GM12891 (cell line): Measurements from ENCODE around the gene CCDC8.
"Not testable (repeated sequence)": the region's sequence is repeated elsewhere in the genome, so short reads cannot be mapped to it uniquely, and the experiment has no call there.

Source experiments
- DNase-seq: peaks from one replicate; pipeline ENCODE4 v3.0.0; 2011; ENCODE audit warnings: low spot score; ENCODE audit not compliant: insufficient read length
- FAIRE-seq: peaks from 2 replicates; lab custom pipeline; 2011; peaks lifted over from hg19 to GRCh38; lab: Jason Lieb, UNC
- PAX5 ChIP-seq: IDR thresholded peaks from 2 replicates; pipeline ENCODE4 v1.6.1; 2011; ENCODE audit warnings: low read length, moderate library complexity, mild to moderate bottlenecking; ENCODE audit not compliant: insufficient read depth, severe bottlenecking
- POLR2A ChIP-seq: IDR thresholded peaks from 2 replicates; pipeline ENCODE4 v1.6.1; 2011; ENCODE audit warnings: low read depth, low read length, control low read depth
- POLR2AphosphoS5 ChIP-seq: IDR thresholded peaks from 2 replicates; pipeline ENCODE4 v1.6.1; 2011; ENCODE audit warnings: low read depth, low read length, control low read depth
- POU2F2 ChIP-seq: IDR thresholded peaks from 2 replicates; pipeline ENCODE4 v1.6.1; 2011; ENCODE audit warnings: low read depth, mild to moderate bottlenecking, control low read depth, low read length, moderate library complexity
- SPI1 ChIP-seq: IDR thresholded peaks from 2 replicates; pipeline ENCODE4 v1.6.1; 2011; ENCODE audit warnings: low read depth, low read length, control low read depth
- TAF1 ChIP-seq: IDR thresholded peaks from 2 replicates; pipeline ENCODE4 v1.6.1; 2011; ENCODE audit warnings: low read depth, low read length, control low read depth

The CCDC8 gene

DNA sequence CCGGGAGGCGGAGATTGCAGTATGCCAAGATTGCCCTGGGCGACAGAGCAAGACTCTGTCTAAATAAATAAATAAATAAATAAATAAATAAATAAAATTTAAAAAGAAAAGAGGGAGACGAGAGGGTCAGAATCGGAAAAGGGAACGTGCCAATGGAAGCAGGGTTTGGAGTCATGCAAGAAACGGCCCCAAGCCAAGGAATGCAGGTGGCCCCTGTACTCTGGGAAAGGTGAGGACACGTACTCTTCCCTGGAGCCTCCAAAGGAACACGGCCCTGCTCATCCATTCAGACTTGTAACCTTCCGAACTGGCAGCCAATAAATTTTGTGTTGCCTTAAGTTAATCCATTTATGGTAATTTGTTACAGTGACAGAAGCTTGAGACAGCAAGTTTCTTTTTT, 35.2 kb upstream of the CCDC8 start:
- TF ChIP-seq SPI1 (no peak), POLR2AphosphoS5 (no peak), POLR2A (no peak), PAX5 (no peak), POU2F2 (no peak), TAF1 (no peak)
- FAIRE-seq, result no peak
- no peak for DNase-seq

DNA sequence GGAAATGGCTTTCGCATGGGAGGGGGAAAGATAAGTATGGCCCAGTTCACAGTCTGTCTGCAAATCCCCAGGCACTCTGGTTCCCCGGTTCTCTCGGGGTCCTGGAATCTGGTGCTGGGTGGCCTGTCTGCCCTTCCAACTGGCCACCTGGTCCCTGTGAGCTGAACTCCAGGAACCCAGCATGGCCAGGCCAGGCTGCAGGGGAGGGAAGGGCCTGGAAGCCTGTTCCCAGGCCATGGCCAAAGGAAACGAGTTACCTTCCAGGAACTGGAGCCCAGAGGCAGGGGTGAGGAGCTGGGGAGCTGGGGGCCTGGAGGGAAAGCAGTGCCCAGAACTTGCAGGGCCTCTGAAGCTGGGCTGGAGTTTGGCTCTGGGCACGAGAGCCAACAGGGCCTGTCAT, 34.5 kb upstream of the CCDC8 start:
- DNase-seq (no peak), FAIRE-seq (no peak)
- no peak for TF ChIP-seq POU2F2
- no peak for TF ChIP-seq TAF1
- TF ChIP-seq PAX5, result no peak
- no peak for TF ChIP-seq SPI1
- TF ChIP-seq POLR2A, result no peak
- no peak for TF ChIP-seq POLR2AphosphoS5

DNA sequence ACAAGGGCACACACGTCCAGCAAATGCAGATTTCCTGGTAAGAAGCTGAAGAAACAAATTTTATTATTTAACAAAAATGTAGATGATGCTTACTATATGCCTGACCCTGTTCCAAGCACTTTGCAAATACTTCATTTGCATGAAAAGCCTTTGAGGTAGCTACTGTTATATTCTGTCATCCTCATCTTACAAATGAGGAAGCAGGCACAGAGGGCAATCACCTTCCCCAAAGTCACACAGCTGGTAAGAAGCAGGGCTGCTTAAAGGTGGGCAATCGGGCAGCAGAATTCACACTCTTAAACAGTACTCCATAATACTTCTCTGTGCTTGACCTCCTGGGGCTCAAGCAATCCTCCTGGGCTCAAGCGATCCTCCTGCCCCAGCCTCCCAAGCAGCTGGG, 33.6 kb upstream of the CCDC8 start:
- no peak for FAIRE-seq

DNA sequence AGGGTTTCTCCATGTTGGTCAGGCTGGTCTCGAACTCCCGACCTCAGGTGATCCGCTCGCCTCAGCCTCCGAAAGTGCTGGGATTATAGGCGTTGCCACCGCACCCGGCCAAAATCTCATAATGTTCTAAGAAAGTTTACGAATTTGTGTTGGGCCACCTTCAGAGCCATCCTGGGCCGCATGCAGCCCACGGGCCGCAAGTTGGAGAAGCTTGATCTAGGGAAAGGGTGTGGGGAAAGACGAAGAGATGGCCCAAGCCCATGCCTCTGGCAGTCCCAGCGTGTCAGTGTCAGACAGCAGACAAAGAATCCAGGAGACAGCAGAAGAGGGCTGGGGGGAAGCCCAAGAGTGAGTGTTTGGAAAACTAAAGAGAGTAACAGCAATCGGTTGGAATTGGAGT, 32.7 kb upstream of the CCDC8 start:
- TF ChIP-seq POLR2A (no peak), POU2F2 (no peak), SPI1 (no peak)
- FAIRE-seq, result no peak
- DNase-seq, result no peak

More for the DNA sequence above, 33.6 kb upstream of the CCDC8 start:
- no peak for DNase-seq
- TF ChIP-seq TAF1 (no peak), SPI1 (no peak), POLR2A (no peak), POLR2AphosphoS5 (no peak), PAX5 (no peak), POU2F2 (no peak)

DNA sequence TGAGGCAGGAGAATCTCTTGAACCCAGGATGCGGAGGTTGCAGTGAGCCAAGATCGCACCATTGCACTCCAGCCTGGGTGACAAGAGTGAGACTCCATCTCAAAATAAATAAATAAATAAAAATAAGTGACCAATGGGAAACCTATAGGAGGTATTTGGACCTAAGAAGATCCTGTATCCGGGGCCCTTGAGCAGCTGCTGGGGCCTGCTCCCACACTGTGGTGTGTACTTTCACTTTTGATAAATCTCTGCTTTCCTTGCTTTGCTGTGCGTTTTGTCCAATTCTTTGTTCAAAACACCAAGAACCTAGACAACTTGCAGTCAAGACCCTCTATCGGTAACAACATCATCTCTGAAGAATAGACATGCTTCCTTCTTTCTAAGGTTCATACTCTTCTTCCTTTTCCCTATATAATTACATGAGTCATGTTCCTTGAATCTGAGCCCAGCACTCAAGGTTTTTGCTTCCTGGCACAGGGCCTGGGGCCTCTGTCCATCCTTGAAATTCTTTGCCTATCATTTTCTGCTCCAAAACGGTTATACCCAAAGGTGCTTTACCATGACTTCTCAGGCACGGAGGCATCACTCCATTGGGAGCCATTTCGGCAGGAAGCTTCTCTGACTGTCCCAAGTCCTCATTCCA, 29.6 kb upstream of the CCDC8 start:
- DNase-seq, result no peak
- TF ChIP-seq PAX5 (no peak), SPI1 (no peak), POLR2A (no peak), POU2F2 (no peak), POLR2AphosphoS5 (no peak)
- no peak for FAIRE-seq

DNA sequence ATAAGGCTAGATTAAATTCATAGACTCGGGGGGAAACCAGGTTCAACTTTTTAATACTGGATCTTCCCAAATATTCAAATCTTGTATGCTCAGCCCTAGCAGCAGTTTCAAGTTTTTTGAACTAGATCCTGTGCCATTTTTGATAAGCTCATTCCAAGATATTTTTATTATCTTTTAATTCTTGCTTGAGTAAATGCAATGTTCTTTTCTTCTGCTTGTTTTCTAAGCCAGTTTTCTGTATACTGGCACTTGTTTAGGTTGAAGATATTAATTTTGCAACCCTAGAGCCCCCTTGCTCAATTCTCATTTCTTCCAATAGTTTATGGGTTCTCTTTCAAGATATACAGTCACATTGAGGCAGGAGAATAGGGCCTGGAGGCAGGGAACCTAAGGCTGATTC, 28.5 kb upstream of the CCDC8 start:
- TF ChIP-seq PAX5 (no peak), SPI1 (no peak), TAF1 (no peak), POU2F2 (no peak), POLR2A (no peak), POLR2AphosphoS5 (no peak)
- DNase-seq, result no peak
- FAIRE-seq, result no peak

DNA sequence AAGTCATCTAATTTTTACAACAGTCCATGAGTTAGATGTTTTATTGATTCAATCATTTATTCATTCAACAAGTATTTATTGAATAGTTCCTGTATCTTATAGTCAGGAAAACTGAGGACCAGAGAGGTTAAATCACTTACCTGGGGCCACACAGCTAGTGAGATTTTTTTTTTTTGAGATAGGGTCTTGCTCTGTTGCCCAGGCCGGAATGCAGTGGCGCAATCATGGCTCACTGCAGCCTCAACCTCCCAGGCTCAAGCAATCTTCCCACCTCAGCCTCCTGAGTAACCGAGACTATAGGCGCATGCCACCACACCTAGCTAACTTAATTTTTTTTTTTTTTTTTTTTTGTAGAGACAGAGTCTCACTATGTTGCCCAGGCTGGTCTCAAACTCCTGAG, 22.3 kb upstream of the CCDC8 start:
- not testable (repeated sequence) for FAIRE-seq, DNase-seq

DNA sequence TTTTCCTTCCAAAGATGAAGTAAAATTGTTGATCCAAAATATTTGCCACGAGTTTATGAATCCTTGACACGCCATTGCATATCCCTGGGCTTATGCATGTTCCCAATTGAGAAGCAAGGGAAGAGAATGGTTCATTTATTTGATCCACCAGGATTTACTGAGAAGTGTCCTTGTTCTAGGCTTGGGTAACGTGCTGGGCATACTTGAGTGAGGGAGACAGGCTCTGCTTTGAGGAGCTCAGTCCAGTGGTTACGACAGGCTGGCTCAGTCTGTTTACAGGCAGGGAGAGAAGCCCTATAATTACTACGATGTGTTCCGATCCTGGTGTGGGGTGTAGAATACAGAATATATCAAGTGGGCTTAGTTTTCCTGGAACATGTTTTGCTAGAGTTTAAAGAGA, 21.6 kb upstream of the CCDC8 start:
- TF ChIP-seq PAX5 (no peak), POU2F2 (no peak), TAF1 (no peak), SPI1 (no peak), POLR2A (no peak), POLR2AphosphoS5 (no peak)
- DNase-seq (no peak), FAIRE-seq (no peak)

DNA sequence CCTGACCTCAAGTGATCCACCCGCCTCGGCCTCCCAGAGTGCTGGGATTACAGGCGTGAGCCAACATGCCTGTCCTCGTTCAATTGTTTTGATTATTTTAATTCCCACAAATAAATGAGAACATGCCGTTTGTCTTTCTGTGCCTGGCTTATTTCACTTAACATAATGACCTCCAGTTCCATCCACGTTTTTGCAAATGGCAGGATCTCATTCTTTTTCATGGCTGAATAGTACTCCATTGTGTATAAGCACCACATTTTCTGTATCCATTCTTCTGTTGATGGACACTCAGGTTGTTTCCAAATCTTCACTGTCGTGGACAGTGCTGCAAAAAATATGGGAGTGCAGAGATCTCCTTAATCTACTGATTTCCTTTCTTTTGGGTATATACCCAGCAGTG, 20.1 kb upstream of the CCDC8 start:
- FAIRE-seq, DNase-seq: not testable (repeated sequence)

DNA sequence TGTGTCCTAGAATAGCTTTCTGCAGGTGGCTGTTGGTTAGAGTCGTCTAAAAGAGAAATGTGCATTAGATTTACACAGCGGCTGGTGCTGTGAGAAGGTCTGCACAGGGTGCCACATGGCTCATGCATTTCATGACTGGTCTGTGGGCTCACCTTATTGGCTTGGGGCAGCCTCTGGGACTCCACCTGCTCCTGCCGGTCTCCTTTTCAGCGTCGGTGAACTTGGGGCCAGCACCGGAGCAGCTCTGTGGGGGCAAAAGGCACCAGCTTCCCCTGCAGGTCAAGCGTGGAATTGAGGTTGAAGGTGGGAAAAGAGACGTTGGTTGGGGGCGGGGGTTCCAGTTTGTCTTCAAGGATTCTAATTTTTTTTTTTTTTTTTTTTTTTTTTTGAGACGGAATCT, 18.5 kb upstream of the CCDC8 start:
- no peak for TF ChIP-seq POU2F2
- no peak for TF ChIP-seq TAF1
- TF ChIP-seq POLR2AphosphoS5, result no peak
- no peak for TF ChIP-seq SPI1
- TF ChIP-seq PAX5, result no peak
- no peak for TF ChIP-seq POLR2A
- FAIRE-seq, result no peak
- no peak for DNase-seq
